OCI-LY1 (cell line): Measurements from ENCODE around the gene IGSF8.

ENCODE experiments used
- CTCF ChIP-seq: fragments of 200-600 bp; sonication (generic), shearing (Covaris generic); IDR thresholded peaks from 2 replicates; pipeline ENCODE4 v1.5.1; 2017; ENCODE audit warnings: mild to moderate bottlenecking, antibody characterized with exemption, low read length, moderate library complexity, mixed read lengths
- EZH2 ChIP-seq: fragments of 200-600 bp; sonication (generic), shearing (Covaris generic); IDR thresholded peaks from 2 replicates; pipeline ENCODE4 v1.8.0; 2017; ENCODE audit warnings: borderline replicate concordance, mixed run types, mild to moderate bottlenecking, antibody characterized with exemption, low read length, moderate library complexity, mixed read lengths

GRCh38 chr1:160066829-160067745 lies 31.3 kb downstream of the IGSF8 start:
- TF ChIP-seq CTCF (no peak), EZH2 (no peak)
